Esophagus squamous epithelium (tissue), 5 donors: ENCODE data around the gene SUSD2. TPM values are rescaled to one million over a fixed set of nuclear protein-coding genes. Genes with fewer than 3 reads are reported as not detected.
"Not testable (repeated sequence)": the region's sequence is repeated elsewhere in the genome, so short reads cannot be mapped to it uniquely, and the experiment has no call there.

ENCODE experiments used
- DNase-seq: peaks from one replicate; lab custom pipeline; 2025; lab: John Stamatoyannopoulos, UW
- H3K27ac ChIP-seq, 4 donors: fragments of 200-600 bp; sonication (generic); one replicate each; pipeline ENCODE4 v1.5.1; 2016 to 2019; ENCODE audit warnings: mild to moderate bottlenecking in 1 of 4
- H3K27me3 ChIP-seq, 4 donors: fragments of 200-600 bp; sonication (generic); 1 replicate in 3 of 4; 2 replicates in 1 of 4; pipeline versions ENCODE4 v1.5.1 to v1.6.0; 2017 to 2021; ENCODE audit warnings: antibody characterized with exemption in 1 of 4
- H3K36me3 ChIP-seq, 3 donors: fragments of 200-600 bp; sonication (generic); one replicate each; pipeline ENCODE4 v1.5.1; 2016 to 2019
- H3K4me1 ChIP-seq, 3 donors: fragments of 200-600 bp; sonication (generic); one replicate each; pipeline ENCODE4 v1.5.1; 2017 to 2019
- H3K4me3 ChIP-seq, 4 donors: fragments of 200-600 bp; sonication (generic); 1 replicate in 3 of 4; 2 replicates in 1 of 4; pipeline ENCODE4 v1.5.1; 2016 to 2019; ENCODE audit warnings: mild to moderate bottlenecking in 2 of 4, moderate library complexity in 1 of 4
- H3K9me3 ChIP-seq, 3 donors: fragments of 200-600 bp; sonication (generic); one replicate each; pipeline ENCODE4 v1.5.1; 2016 to 2019
- POLR2A ChIP-seq, 4 donors: fragments of 450-650 bp; IDR thresholded peaks; one replicate each; pipeline ENCODE4 v1.6.1; 2017; ENCODE audit warnings: antibody characterized with exemption in 4 of 4, mild to moderate bottlenecking in 4 of 4, moderate library complexity in 3 of 4
- WGBS, 2 donors: methylation state at CpG; one replicate each; pipeline ENCODE4 v1.1.5; 2018; 5-methylcytosine and 5-hydroxymethylcytosine counted together
- intact Hi-C: fragments of 100-400 bp; cut with DNase I; formaldehyde crosslinking; loops from one replicate; pipeline ENCODE4 v1.15.0; 2022
- total RNA-seq, 4 donors: library from RNA; depleted of rRNA; stranded (reverse); fragments of >200 nt; gene quantifications; one replicate each; pipeline ENCODE4 v1.1.0, GENCODE V29; 2016
- TF ChIP-seq, protein P1 (sequence below), 6 experiments: fragments of 450-650 bp in 4 of 6; fragments of 200-600 bp in 2 of 6; sonication (generic) in 2 of 6; IDR thresholded peaks; one replicate each; pipeline ENCODE4 v1.5.1; 2016 to 2019; ENCODE audit warnings: antibody characterized with exemption in 6 of 6, mild to moderate bottlenecking in 4 of 6, moderate library complexity in 4 of 6
- donor health status: DM: yes; HTN: yes; CAD: no.

Gene SUSD2, protein sequence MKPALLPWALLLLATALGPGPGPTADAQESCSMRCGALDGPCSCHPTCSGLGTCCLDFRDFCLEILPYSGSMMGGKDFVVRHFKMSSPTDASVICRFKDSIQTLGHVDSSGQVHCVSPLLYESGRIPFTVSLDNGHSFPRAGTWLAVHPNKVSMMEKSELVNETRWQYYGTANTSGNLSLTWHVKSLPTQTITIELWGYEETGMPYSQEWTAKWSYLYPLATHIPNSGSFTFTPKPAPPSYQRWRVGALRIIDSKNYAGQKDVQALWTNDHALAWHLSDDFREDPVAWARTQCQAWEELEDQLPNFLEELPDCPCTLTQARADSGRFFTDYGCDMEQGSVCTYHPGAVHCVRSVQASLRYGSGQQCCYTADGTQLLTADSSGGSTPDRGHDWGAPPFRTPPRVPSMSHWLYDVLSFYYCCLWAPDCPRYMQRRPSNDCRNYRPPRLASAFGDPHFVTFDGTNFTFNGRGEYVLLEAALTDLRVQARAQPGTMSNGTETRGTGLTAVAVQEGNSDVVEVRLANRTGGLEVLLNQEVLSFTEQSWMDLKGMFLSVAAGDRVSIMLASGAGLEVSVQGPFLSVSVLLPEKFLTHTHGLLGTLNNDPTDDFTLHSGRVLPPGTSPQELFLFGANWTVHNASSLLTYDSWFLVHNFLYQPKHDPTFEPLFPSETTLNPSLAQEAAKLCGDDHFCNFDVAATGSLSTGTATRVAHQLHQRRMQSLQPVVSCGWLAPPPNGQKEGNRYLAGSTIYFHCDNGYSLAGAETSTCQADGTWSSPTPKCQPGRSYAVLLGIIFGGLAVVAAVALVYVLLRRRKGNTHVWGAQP
- 1 to 10 TPM; 1.1 to 2.5 (median 1.6) TPM for total RNA-seq

- intact Hi-C loops = no loop called here
- Histone ChIP-seq H3K27ac (peak within 1 kb of the TSS in 3 of 4 donors; percentile 24 to 64 (median 37)), H3K4me1 (peaks cover 8 to 72% (median 28%) of the 10 kb centered on the region in 3 donors), H3K9me3 (no peaks in the 10 kb centered on the region), H3K36me3 (peaks cover 0 to 25% (median 4%) of the 10 kb centered on the region in 3 donors), H3K27me3 (no peaks in the 10 kb centered on the region), H3K4me3 (peak within 1 kb of the TSS in 2 of 4 donors; percentile 1 to 35)
- DNase-seq = no peak
- 63 to 79% methylated on average over 3 to 9 of the region's 35 CpGs for WGBS, 2 donors
- no peak for TF ChIP-seq POLR2A (IDR thresholded peaks at IDR 0.05)
- TF ChIP-seq, protein P1, sequence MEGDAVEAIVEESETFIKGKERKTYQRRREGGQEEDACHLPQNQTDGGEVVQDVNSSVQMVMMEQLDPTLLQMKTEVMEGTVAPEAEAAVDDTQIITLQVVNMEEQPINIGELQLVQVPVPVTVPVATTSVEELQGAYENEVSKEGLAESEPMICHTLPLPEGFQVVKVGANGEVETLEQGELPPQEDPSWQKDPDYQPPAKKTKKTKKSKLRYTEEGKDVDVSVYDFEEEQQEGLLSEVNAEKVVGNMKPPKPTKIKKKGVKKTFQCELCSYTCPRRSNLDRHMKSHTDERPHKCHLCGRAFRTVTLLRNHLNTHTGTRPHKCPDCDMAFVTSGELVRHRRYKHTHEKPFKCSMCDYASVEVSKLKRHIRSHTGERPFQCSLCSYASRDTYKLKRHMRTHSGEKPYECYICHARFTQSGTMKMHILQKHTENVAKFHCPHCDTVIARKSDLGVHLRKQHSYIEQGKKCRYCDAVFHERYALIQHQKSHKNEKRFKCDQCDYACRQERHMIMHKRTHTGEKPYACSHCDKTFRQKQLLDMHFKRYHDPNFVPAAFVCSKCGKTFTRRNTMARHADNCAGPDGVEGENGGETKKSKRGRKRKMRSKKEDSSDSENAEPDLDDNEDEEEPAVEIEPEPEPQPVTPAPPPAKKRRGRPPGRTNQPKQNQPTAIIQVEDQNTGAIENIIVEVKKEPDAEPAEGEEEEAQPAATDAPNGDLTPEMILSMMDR (IDR thresholded peaks at IDR 0.05) = no peak
These were observed at the start of gene SUSD2 for GRCh38 chr22:24181088-24181995. TSS of gene SUSD2 (plus strand) at chr22:24181487. CDS start at chr22:24181520, 33 bp downstream.

- H3K27me3 ChIP-seq = no peaks in the 10 kb centered on the region
- intact Hi-C loops = no loop called here
- TF ChIP-seq POLR2A (IDR thresholded peaks at IDR 0.05) = no peak
- TF ChIP-seq, protein P1 (IDR thresholded peaks at IDR 0.05) = peak in 2 of 6 experiments; percentile 17 to 20
- H3K4me1 ChIP-seq = peaks cover 0 to 29% (median 0%) of the 10 kb centered on the region in 3 donors
- no peak overlapping the region for H3K4me3 ChIP-seq
- H3K27ac ChIP-seq = no peak overlapping the region
- 91 to 98% methylated on average over 7 to 9 of the region's 11 CpGs for WGBS, 2 donors
- DNase-seq = no peak
- peaks cover 0 to 90% (median 0%) of the 10 kb centered on the region in 3 donors for H3K36me3 ChIP-seq
- no peaks in the 10 kb centered on the region for H3K9me3 ChIP-seq
These were observed 47.9 kb upstream of the SUSD2 start for GRCh38 chr22:24133187-24133965.

DNA sequence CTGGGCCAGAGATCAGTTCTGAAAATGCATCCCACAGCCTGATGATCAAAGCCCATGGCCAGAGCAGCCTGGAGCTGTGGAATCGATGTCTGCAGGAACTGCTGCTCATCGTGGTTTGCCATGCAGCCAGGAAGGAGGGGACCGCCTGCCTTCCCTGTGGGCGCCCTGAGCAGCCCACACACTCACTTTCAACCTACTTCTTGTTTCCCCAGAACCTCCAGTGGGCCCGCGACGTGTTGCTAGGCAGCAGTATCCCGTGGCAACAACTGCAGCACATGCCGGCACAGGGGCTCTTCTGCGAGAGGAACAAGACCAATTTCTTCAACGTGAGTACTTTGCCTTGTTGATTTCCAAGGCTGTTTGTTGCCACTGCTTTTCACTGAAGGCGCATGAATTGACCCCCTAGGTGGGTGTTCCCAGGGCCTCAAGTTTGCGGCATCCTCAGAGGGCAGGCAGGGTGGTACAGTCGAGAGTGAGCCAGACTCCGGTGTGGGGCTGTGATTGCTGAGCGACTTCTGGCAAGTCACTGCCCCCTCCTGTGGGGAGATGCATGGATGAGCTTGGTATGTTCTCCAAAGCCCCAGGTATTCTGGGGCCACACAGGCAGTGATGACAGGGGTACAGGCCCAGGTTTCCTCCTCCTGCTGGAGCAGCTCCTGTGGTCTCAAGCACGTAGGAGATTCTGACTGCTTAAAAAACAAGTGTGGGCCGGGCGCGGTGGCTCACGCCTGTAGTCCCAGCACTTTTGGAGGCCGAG lies 47.0 kb upstream of the SUSD2 start:
- Histone ChIP-seq H3K36me3 (peaks cover 0 to 90% (median 0%) of the 10 kb centered on the region in 3 donors), H3K27me3 (no peaks in the 10 kb centered on the region), H3K4me1 (peaks cover 0 to 29% (median 0%) of the 10 kb centered on the region in 3 donors), H3K4me3 (no peak overlapping the region), H3K27ac (no peak overlapping the region), H3K9me3 (no peaks in the 10 kb centered on the region)
- no peak for TF ChIP-seq POLR2A (IDR thresholded peaks at IDR 0.05)
- TF ChIP-seq, protein P1 (IDR thresholded peaks at IDR 0.05) = no peak
- 75 to 86% methylated on average over 15 to 16 of the region's 22 CpGs for WGBS, 2 donors
- DNase-seq = no peak
- intact Hi-C loops = no loop called here

GRCh38 chr22:24136533-24136932 lies 44.8 kb upstream of the SUSD2 start:
- intact Hi-C loops, H3K9me3 ChIP-seq, H3K27me3 ChIP-seq, H3K4me3 ChIP-seq, H3K27ac ChIP-seq, DNase-seq: not testable (repeated sequence)
- H3K36me3 ChIP-seq = peaks cover 0 to 90% (median 0%) of the 10 kb centered on the region in 3 donors
- peaks cover 0 to 48% (median 7%) of the 10 kb centered on the region in 3 donors for H3K4me1 ChIP-seq
- WGBS, 2 donors = 80 to 82% methylated on average over 6 of the region's 6 CpGs
